ENCODE results near the gene FABP7. TPM values are rescaled to one million over a fixed set of nuclear protein-coding genes. Genes with fewer than 3 reads are reported as not detected.

Gene FABP7
- total RNA-seq, 2 experiments from 2014 or later: not detected

GRCh38 chr6:122809691-122810090, 30.2 kb downstream of the FABP7 start:
- ATAC-seq (ENCODE audit: low read depth): no peak

DNA sequence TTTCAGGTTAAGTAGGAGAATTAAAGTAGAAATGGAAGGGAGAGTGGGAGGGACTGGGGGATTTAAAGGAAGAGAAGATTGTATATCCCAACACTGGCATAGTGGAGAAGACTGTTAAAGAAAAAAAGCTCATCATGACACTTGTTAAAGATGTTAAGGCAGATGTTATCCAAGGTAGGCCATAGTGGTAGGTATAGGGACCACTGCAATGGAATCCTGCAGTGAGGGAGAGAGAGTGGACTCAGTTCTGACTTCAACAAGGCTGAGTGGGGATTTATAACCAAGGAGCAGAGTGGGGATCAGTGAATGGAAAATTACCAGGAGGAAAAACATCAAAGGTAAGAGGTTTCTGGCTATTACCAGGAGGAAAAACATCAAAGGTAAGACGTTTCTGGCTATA, 30.7 kb downstream of the FABP7 start:
- H3K36me3 Mint-ChIP-seq: peaks cover 1% of the 10 kb centered on the region
- no peak overlapping the region for H3K27ac Mint-ChIP-seq
- DNase-seq: no peak
- no peak for ATAC-seq (ENCODE audit: low read depth)
- H3K9me3 Mint-ChIP-seq: no peaks in the 10 kb centered on the region
- no peak overlapping the region for H3K4me3 Mint-ChIP-seq
- POLR2A ChIA-PET: no interaction called here
- peaks cover 4% of the 10 kb centered on the region for H3K27me3 Mint-ChIP-seq
- no peaks in the 10 kb centered on the region for H3K4me1 Mint-ChIP-seq

More at GRCh38 chr6:122809691-122810090, 30.2 kb downstream of the FABP7 start:
- no peaks in the 10 kb centered on the region for H3K9me3 Mint-ChIP-seq
- POLR2A ChIA-PET: no interaction called here
- H3K36me3 Mint-ChIP-seq: peaks cover 1% of the 10 kb centered on the region
- no peak overlapping the region for H3K4me3 Mint-ChIP-seq
- no peak overlapping the region for H3K27ac Mint-ChIP-seq
- H3K4me1 Mint-ChIP-seq: no peaks in the 10 kb centered on the region
- DNase-seq: no peak
- peaks cover 4% of the 10 kb centered on the region for H3K27me3 Mint-ChIP-seq

GRCh38 chr6:122817358-122817757, 37.8 kb downstream of the FABP7 start:
- Mint-ChIP-seq H3K27ac (no peak overlapping the region), H3K9me3 (no peaks in the 10 kb centered on the region), H3K4me3 (no peak overlapping the region), H3K36me3 (no peaks in the 10 kb centered on the region), H3K4me1 (no peaks in the 10 kb centered on the region), H3K27me3 (peaks cover 4% of the 10 kb centered on the region)
- DNase-seq: no peak
- POLR2A ChIA-PET: no interaction called here
- no peak for ATAC-seq (ENCODE audit: low read depth)

GRCh38 chr6:122817766-122818165, 38.2 kb downstream of the FABP7 start:
- Mint-ChIP-seq H3K4me1 (no peaks in the 10 kb centered on the region), H3K4me3 (no peak overlapping the region), H3K9me3 (no peaks in the 10 kb centered on the region), H3K27me3 (peaks cover 4% of the 10 kb centered on the region), H3K27ac (no peak overlapping the region), H3K36me3 (no peaks in the 10 kb centered on the region)
- DNase-seq (no peak), ATAC-seq (ENCODE audit: low read depth) (no peak)
- POLR2A ChIA-PET: no interaction called here

DNA sequence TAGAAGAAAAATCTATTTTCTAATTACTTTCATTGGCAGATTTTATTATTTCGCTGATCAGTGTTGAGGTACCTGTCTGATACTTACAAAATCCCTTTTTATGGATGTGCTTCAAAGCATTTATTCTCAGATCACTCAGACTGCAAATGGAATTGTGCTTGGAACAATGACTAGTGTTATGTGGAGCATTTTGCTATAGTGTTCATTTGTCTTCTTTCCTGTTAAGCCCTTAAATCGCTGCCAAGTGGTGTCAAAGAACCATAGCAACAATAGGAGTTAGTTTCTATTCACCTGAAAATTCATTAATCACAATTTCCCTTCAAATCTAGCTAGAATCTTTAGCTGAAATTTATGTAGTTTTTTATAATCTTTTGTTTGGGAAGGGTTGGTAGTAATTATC, 39.4 kb downstream of the FABP7 start:
- POLR2A ChIA-PET: no interaction called here
- Mint-ChIP-seq H3K27me3 (peaks cover 3% of the 10 kb centered on the region), H3K36me3 (no peaks in the 10 kb centered on the region), H3K4me3 (no peak overlapping the region), H3K27ac (no peak overlapping the region), H3K9me3 (no peaks in the 10 kb centered on the region), H3K4me1 (no peaks in the 10 kb centered on the region)
- ATAC-seq (ENCODE audit: low read depth): no peak
- no peak for DNase-seq

DNA sequence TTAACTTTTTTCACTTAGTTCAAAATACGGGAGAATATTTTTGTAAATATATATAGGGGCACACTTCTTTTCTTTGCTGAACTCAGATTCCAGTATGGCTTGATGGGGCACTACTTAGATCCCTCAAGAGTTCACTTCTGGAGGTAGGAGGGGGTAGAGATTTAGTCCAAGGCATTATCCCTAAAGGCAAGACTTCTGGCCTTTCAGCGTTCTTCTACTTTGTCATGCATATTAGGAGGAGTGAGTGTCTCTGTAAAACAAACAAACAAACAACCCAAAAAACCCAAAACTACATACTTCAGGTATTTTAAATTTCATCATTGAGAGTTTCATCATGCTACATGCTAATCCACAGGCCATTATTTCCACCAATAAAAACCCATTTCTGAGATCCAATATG, 41.6 kb downstream of the FABP7 start:
- DNase-seq: no peak
- H3K4me1 Mint-ChIP-seq: no peaks in the 10 kb centered on the region
- POLR2A ChIA-PET: no interaction called here

DNA sequence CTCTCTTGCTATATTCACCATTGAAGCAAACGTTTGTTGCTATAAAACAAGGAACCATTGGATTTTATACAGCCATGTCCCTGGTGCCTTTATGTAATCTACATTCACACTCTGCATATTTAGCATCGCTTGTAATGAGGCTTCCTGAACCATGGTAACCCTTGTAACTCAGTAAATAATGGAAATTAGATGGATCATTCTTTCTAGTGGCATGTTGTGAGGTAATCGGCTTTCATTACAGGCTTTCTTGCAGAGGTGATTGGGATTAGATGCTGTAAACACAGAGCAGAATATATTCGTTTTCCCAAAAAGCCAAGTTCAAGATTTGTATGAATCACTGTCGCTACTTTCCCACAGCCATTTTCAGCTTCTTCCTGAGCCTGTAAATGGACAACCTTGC, 45.6 kb downstream of the FABP7 start:
- Mint-ChIP-seq H3K27ac (no peak overlapping the region), H3K9me3 (no peaks in the 10 kb centered on the region), H3K4me3 (no peak overlapping the region), H3K36me3 (no peaks in the 10 kb centered on the region), H3K4me1 (no peaks in the 10 kb centered on the region), H3K27me3 (peaks cover 6% of the 10 kb centered on the region)
- DNase-seq (no peak), ATAC-seq (ENCODE audit: low read depth) (no peak)
- POLR2A ChIA-PET: no interaction called here

More for the DNA sequence above, 41.6 kb downstream of the FABP7 start:
- Mint-ChIP-seq H3K4me3 (no peak overlapping the region), H3K27ac (no peak overlapping the region), H3K36me3 (no peaks in the 10 kb centered on the region), H3K27me3 (peaks cover 6% of the 10 kb centered on the region), H3K9me3 (no peaks in the 10 kb centered on the region)
- ATAC-seq (ENCODE audit: low read depth): no peak

DNA sequence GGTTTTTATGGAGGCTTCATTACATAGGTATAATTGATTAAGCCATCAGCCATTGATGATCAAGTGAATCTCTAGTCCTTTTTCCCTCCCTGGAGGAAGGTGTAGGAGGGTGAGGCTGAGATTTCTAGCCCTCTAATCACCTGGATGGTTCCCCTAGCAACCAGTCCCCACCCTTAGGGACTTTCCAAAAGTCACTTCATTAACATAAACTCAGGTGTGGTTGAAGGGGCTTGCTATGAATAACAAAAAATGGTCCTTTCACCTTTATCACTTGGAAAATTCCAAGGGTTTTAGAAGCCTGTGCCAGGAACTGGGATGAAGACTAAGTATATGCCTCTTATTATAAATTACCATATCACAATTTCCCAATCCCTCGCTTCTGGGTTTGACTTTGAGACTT, 49.9 kb downstream of the FABP7 start:
- no peaks in the 10 kb centered on the region for H3K4me1 Mint-ChIP-seq
- no peak overlapping the region for H3K27ac Mint-ChIP-seq
- POLR2A ChIA-PET: no interaction called here
- no peak for DNase-seq
- H3K27me3 Mint-ChIP-seq: peaks cover 16% of the 10 kb centered on the region
- H3K36me3 Mint-ChIP-seq: no peaks in the 10 kb centered on the region
- H3K9me3 Mint-ChIP-seq: no peaks in the 10 kb centered on the region
- H3K4me3 Mint-ChIP-seq: no peak overlapping the region
- ATAC-seq (ENCODE audit: low read depth): no peak

GRCh38 chr6:122831511-122831910, 52.0 kb downstream of the FABP7 start:
- POLR2A ChIA-PET: no interaction called here
- DNase-seq (no peak), ATAC-seq (ENCODE audit: low read depth) (no peak)
- H3K4me3 Mint-ChIP-seq: no peak overlapping the region
- no peaks in the 10 kb centered on the region for H3K9me3 Mint-ChIP-seq
- H3K4me1 Mint-ChIP-seq: no peaks in the 10 kb centered on the region
- H3K27me3 Mint-ChIP-seq: peaks cover 14% of the 10 kb centered on the region
- H3K27ac Mint-ChIP-seq: no peak overlapping the region
- H3K36me3 Mint-ChIP-seq: no peaks in the 10 kb centered on the region

- no peaks in the 10 kb centered on the region for H3K4me1 Mint-ChIP-seq
- no peaks in the 10 kb centered on the region for H3K9me3 Mint-ChIP-seq
- no peaks in the 10 kb centered on the region for H3K36me3 Mint-ChIP-seq
- H3K4me3 Mint-ChIP-seq: no peak overlapping the region
- H3K27me3 Mint-ChIP-seq: peaks cover 18% of the 10 kb centered on the region
- ATAC-seq (ENCODE audit: low read depth) (no peak), DNase-seq (no peak)
- POLR2A ChIA-PET: no interaction called here
- no peak overlapping the region for H3K27ac Mint-ChIP-seq
Measured at GRCh38 chr6:122832459-122832858, 52.9 kb downstream of the FABP7 start.

- no peaks in the 10 kb centered on the region for H3K36me3 Mint-ChIP-seq
- no peak overlapping the region for H3K4me3 Mint-ChIP-seq
- H3K9me3 Mint-ChIP-seq: no peaks in the 10 kb centered on the region
- no peak for DNase-seq
- H3K27ac Mint-ChIP-seq: no peak overlapping the region
- H3K4me1 Mint-ChIP-seq: no peaks in the 10 kb centered on the region
- H3K27me3 Mint-ChIP-seq: peaks cover 19% of the 10 kb centered on the region
- ATAC-seq (ENCODE audit: low read depth): no peak
- POLR2A ChIA-PET: no interaction called here
Measured at GRCh38 chr6:122833021-122833491, 53.5 kb downstream of the FABP7 start.

Other genes with a start within 250 kb of the FABP7 start
- 1 to 10 TPM in 1 of 2 experiments, under 1 TPM in 1; 0.78 to 1.3 TPM for gene PKIB, start 169.3 kb upstream of the FABP7 start, total RNA-seq
- under 1 TPM in 1 of 2 experiments, not detected in 1; 0.17 TPM for gene SMPDL3A, start 9.5 kb downstream of the FABP7 start, total RNA-seq
- gene CLVS2, start 216.5 kb downstream of the FABP7 start, total RNA-seq: not detected

Measured in activated naive CD8-positive, alpha-beta T cell treated with anti-CD3 and anti-CD28 coated beads, Interleukin-2, amount 10 ng/mL, durations not matched to agents 7 days and 5 days (primary cell).